Stimulated activated CD4-positive, alpha-beta T cell treated with anti-CD3 and anti-CD28 coated beads, Interleukin-1b, Interleukin-23, amount 100 ng/mL, for 24 hours (primary cell): ENCODE results near the gene ADCY4.
"Not testable (repeated sequence)": the region's sequence is repeated elsewhere in the genome, so short reads cannot be mapped to it uniquely, and the experiment has no call there.

Source experiments
- DNase-seq, 4 experiments: peaks; one replicate each; pipeline ENCODE4 v3.0.0-alpha.2; 2020; ENCODE audit warnings: low read depth in 4 of 4, low spot score in 1 of 4

ADCY4 gene

GRCh38 chr14:24339284-24340151, 4.6 kb upstream of the ADCY4 start, which contains the start of gene RIPK3:
TSS of gene RIPK3 (minus strand) at chr14:24339991. CDS start at chr14:24339826, 165 bp downstream.
- DNase-seq = peak in 3 of 4 experiments; percentile 27 to 63 (median 46)

GRCh38 chr14:24338843-24339242, 4.0 kb upstream of the ADCY4 start:
- no peak for DNase-seq

GRCh38 chr14:24337824-24338175, 2.9 kb upstream of the ADCY4 start:
- no peak for DNase-seq

GRCh38 chr14:24337144-24337823, 2.4 kb upstream of the ADCY4 start:
- DNase-seq = no peak

GRCh38 chr14:24335461-24336171, 745 bp upstream of the ADCY4 start:
- DNase-seq = no peak

GRCh38 chr14:24332268-24332993, 2.4 kb downstream of the ADCY4 start:
- peak; percentile 62 to 76 (median 65) for DNase-seq

- DNase-seq = no peak
Measured at GRCh38 chr14:24331731-24332267, 3.1 kb downstream of the ADCY4 start.

GRCh38 chr14:24330973-24331674, 3.7 kb downstream of the ADCY4 start:
- DNase-seq = no peak

- no peak for DNase-seq
Measured at GRCh38 chr14:24329736-24330135, 5.1 kb downstream of the ADCY4 start.

- DNase-seq = no peak
Measured at GRCh38 chr14:24329073-24329663, 5.7 kb downstream of the ADCY4 start.

GRCh38 chr14:24327914-24328313, 7.0 kb downstream of the ADCY4 start:
- not testable (repeated sequence) for DNase-seq

GRCh38 chr14:24327303-24327702, 7.6 kb downstream of the ADCY4 start:
- no peak for DNase-seq

GRCh38 chr14:24325963-24326362, 8.9 kb downstream of the ADCY4 start:
- DNase-seq = no peak

- no peak for DNase-seq
Measured at GRCh38 chr14:24325041-24325530, 9.8 kb downstream of the ADCY4 start.

GRCh38 chr14:24324024-24324423, 10.8 kb downstream of the ADCY4 start:
- no peak for DNase-seq

GRCh38 chr14:24323341-24323740, 11.5 kb downstream of the ADCY4 start:
- no peak for DNase-seq

- DNase-seq = no peak
Measured at GRCh38 chr14:24322672-24323071, 12.2 kb downstream of the ADCY4 start.

GRCh38 chr14:24321212-24321975, 13.5 kb downstream of the ADCY4 start:
- DNase-seq = no peak
